Fibroblast of pulmonary artery (primary cell): ENCODE data around the gene RASGRP2.
A peak's percentile ranks its signal among the peaks of the same experiment; 100 is the strongest.

Experiments used
- DNase-seq: peaks from one replicate; pipeline ENCODE4 v3.0.0-alpha.2; 2010; ENCODE audit warnings: low read depth
- H3K4me3 ChIP-seq: replicated peaks from 2 replicates; pipeline ENCODE4 v1.5.1; 2011; ENCODE audit warnings: low read depth, mild to moderate bottlenecking, control low read depth, low read length, moderate library complexity
- CTCF ChIP-seq: IDR thresholded peaks from 2 replicates; pipeline ENCODE4 v1.5.1; 2011; ENCODE audit warnings: mild to moderate bottlenecking, control low read depth, low read length, inconsistent platforms; ENCODE audit errors: missing control alignments

Gene RASGRP2

GRCh38 chr11:64765291-64765850, 21.4 kb upstream of the RASGRP2 start:
- TF ChIP-seq CTCF, result peak; percentile 14
- no peak for DNase-seq
- H3K4me3 ChIP-seq, result no peak overlapping the region

GRCh38 chr11:64764753-64765152, 20.8 kb upstream of the RASGRP2 start:
- H3K4me3 ChIP-seq, result no peak overlapping the region
- TF ChIP-seq CTCF, result no peak
- no peak for DNase-seq

GRCh38 chr11:64764040-64764611, 20.2 kb upstream of the RASGRP2 start:
- no peak overlapping the region for H3K4me3 ChIP-seq
- TF ChIP-seq CTCF, result no peak
- DNase-seq, result no peak

GRCh38 chr11:64763526-64764039, 19.6 kb upstream of the RASGRP2 start:
- DNase-seq, result no peak
- no peak for TF ChIP-seq CTCF
- H3K4me3 ChIP-seq, result no peak overlapping the region

GRCh38 chr11:64762674-64763525, 19.0 kb upstream of the RASGRP2 start:
- no peak for TF ChIP-seq CTCF
- no peak overlapping the region for H3K4me3 ChIP-seq
- DNase-seq, result peak; percentile 82

GRCh38 chr11:64762277-64762673, 18.3 kb upstream of the RASGRP2 start:
- TF ChIP-seq CTCF, result no peak
- no peak for DNase-seq
- no peak overlapping the region for H3K4me3 ChIP-seq
